ENCODE measurements around the gene ZNF613. TPM values are rescaled to one million over a fixed set of nuclear protein-coding genes. Genes with fewer than 3 reads are reported as not detected.

The ZNF613 gene
- total RNA-seq (2014; rRNA removed; shearing (Covaris generic)) (11.6 and 18.1 TPM in 2 replicates), polyA plus RNA-seq (2016; fragmentation: Nextera tagmentation; extraction: Ambion mirVana) (6.0 and 13.8 TPM in 2 replicates)
- long read RNA-seq, partial matches to known transcripts = 0 of 2 reads
- long read RNA-seq, other reads (novel, unspliced or antisense) = 2 of 2 reads

DNA sequence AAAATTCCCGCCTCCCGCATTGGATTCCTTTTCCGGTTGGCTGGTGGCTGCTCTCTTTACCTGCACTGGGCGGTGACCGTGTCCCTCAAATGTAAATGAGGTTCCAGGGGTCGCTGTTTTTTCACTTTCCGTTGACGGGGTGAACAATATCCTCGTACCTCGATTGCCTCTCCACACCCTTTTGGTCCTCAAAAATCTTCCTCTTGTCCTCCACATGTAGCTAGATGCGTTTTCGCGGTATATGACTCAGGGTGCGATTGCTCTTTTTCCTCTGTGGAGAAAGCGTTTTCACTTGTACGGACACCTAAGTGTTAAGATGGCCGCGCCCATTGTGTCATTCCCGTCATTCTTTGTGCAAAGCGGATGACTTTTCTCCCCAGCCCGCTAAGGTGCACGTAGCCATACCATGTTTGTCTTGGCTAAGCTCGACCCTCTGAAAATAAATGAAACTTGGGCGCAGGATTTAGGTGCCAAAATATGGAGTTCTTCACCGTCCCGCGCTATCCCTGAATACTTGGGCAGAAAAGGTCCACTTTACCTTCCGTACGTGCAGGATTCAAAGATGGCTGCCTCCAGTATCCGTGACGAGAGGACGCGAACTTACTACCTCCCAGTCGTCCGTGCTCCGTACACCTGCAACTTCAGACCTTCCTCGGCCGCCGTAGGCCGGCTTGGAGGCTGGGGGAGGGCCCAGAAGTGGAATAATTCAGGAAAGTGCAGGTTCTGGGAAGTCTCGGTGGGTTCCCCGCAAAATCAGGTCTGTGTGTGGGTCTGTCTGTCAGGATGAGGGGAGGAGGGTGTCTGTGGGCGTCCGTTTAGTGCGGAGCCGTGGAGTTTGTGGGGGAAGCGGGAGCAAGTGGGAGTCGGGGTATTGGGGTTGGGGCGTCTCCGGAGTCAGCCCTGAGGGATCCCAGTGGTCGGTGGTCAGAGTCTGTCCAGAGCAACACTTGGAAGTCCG, at the start of gene ZNF613:
Gene ZNF613 (plus strand): TSS at position 689 of the 958 bp plus-strand sequence. CDS start 8,749 bp downstream, outside the sequence.
- H3K27ac Mint-ChIP-seq = peak within 1 kb of the TSS; percentile 99
- H2AFZ ChIP-seq = peak within 1 kb of the TSS; percentile 95
- H3K4me3 Mint-ChIP-seq = peak within 1 kb of the TSS; percentile 96
- ATAC-seq (peak; percentile 95), DNase-seq (ENCODE audit: low spot score) (peak; percentile 99)
- 0 out of 2 replicates have a peak, but pooled peaks cover 10% of the 10 kb centered on the region for H3K4me1 ChIP-seq (ENCODE audit: insufficient read depth)
- peaks cover 89% of the 10 kb centered on the region for H3K36me3 Mint-ChIP-seq (ENCODE audit: low read depth)
- H3F3A ChIP-seq (replicated peaks; ENCODE audit: low read depth) = no peaks in the 10 kb centered on the region
- H3K4me1 Mint-ChIP-seq = peaks cover 10% of the 10 kb centered on the region
- H3K27me3 Mint-ChIP-seq (ENCODE audit: insufficient read depth, low read depth, poor library complexity) = peaks cover 9% of the 10 kb centered on the region
- no peaks in the 10 kb centered on the region for H3K27me3 ChIP-seq (ENCODE audit: insufficient read depth)
- H4K20me1 ChIP-seq (replicated peaks; ENCODE audit: insufficient read depth) = no peaks in the 10 kb centered on the region; the same call in 1 of the 2 replicates
- H3K4me2 ChIP-seq = peak within 1 kb of the TSS; percentile 77
- H3K79me2 ChIP-seq (replicated peaks; ENCODE audit: insufficient read depth) = peaks cover 47% of the 10 kb centered on the region
- peaks cover 76% of the 10 kb centered on the region for H3K9me3 Mint-ChIP-seq
- H3K4me3 ChIP-seq = peak within 1 kb of the TSS; percentile 74
- H3K36me3 ChIP-seq (ENCODE audit: insufficient read depth) = peaks cover 34% of the 10 kb centered on the region
- H3K27ac ChIP-seq (ENCODE audit: low read depth) = peak within 1 kb of the TSS; percentile 95
- H3K9me2 ChIP-seq (ENCODE audit: insufficient read depth) = peaks cover 6% of the 10 kb centered on the region; the same call in 1 of the 2 replicates
- TF ChIP-seq STAT1 (IDR thresholded peaks at IDR 0.05; ENCODE audit: unreplicated experiment) (no peak), EZH2phosphoT487 (IDR thresholded peaks at IDR 0.05; ENCODE audit: unreplicated experiment) (no peak), JUNB (IDR thresholded peaks at IDR 0.05; ENCODE audit: unreplicated experiment) (no peak), EZH2 (IDR thresholded peaks at IDR 0.05; ENCODE audit: low read depth, unreplicated experiment) (no peak), NANOG (IDR thresholded peaks at IDR 0.05; ENCODE audit: borderline replicate concordance) (no peak), ZNF331 (CRISPR knock-in tag; IDR thresholded peaks at IDR 0.05; ENCODE audit: low read depth) (no peak), CREB1 (CRISPR knock-in tag; IDR thresholded peaks at IDR 0.05; ENCODE audit: low read depth) (peak; percentile 72), POLR2AphosphoS5 (IDR thresholded peaks at IDR 0.05; ENCODE audit: low read depth) (peak; percentile 45)
- TF ChIP-seq, protein P1, sequence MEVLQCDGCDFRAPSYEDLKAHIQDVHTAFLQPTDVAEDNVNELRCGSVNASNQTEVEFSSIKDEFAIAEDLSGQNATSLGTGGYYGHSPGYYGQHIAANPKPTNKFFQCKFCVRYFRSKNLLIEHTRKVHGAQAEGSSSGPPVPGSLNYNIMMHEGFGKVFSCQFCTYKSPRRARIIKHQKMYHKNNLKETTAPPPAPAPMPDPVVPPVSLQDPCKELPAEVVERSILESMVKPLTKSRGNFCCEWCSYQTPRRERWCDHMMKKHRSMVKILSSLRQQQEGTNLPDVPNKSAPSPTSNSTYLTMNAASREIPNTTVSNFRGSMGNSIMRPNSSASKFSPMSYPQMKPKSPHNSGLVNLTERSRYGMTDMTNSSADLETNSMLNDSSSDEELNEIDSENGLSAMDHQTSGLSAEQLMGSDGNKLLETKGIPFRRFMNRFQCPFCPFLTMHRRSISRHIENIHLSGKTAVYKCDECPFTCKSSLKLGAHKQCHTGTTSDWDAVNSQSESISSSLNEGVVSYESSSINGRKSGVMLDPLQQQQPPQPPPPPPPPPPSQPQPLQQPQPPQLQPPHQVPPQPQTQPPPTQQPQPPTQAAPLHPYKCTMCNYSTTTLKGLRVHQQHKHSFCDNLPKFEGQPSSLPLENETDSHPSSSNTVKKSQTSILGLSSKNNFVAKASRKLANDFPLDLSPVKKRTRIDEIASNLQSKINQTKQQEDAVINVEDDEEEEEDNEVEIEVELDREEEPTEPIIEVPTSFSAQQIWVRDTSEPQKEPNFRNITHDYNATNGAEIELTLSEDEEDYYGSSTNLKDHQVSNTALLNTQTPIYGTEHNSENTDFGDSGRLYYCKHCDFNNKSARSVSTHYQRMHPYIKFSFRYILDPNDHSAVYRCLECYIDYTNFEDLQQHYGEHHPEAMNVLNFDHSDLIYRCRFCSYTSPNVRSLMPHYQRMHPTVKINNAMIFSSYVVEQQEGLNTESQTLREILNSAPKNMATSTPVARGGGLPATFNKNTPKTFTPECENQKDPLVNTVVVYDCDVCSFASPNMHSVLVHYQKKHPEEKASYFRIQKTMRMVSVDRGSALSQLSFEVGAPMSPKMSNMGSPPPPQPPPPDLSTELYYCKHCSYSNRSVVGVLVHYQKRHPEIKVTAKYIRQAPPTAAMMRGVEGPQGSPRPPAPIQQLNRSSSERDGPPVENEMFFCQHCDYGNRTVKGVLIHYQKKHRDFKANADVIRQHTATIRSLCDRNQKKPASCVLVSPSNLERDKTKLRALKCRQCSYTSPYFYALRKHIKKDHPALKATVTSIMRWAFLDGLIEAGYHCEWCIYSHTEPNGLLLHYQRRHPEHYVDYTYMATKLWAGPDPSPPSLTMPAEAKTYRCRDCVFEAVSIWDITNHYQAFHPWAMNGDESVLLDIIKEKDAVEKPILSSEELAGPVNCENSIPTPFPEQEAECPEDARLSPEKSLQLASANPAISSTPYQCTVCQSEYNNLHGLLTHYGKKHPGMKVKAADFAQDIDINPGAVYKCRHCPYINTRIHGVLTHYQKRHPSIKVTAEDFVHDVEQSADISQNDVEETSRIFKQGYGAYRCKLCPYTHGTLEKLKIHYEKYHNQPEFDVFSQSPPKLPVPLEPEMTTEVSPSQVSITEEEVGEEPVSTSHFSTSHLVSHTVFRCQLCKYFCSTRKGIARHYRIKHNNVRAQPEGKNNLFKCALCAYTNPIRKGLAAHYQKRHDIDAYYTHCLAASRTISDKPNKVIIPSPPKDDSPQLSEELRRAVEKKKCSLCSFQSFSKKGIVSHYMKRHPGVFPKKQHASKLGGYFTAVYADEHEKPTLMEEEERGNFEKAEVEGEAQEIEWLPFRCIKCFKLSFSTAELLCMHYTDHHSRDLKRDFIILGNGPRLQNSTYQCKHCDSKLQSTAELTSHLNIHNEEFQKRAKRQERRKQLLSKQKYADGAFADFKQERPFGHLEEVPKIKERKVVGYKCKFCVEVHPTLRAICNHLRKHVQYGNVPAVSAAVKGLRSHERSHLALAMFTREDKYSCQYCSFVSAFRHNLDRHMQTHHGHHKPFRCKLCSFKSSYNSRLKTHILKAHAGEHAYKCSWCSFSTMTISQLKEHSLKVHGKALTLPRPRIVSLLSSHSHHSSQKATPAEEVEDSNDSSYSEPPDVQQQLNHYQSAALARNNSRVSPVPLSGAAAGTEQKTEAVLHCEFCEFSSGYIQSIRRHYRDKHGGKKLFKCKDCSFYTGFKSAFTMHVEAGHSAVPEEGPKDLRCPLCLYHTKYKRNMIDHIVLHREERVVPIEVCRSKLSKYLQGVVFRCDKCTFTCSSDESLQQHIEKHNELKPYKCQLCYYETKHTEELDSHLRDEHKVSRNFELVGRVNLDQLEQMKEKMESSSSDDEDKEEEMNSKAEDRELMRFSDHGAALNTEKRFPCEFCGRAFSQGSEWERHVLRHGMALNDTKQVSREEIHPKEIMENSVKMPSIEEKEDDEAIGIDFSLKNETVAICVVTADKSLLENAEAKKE (CRISPR knock-in tag; IDR thresholded peaks at IDR 0.05) = no peak
- TF ChIP-seq, protein P2, sequence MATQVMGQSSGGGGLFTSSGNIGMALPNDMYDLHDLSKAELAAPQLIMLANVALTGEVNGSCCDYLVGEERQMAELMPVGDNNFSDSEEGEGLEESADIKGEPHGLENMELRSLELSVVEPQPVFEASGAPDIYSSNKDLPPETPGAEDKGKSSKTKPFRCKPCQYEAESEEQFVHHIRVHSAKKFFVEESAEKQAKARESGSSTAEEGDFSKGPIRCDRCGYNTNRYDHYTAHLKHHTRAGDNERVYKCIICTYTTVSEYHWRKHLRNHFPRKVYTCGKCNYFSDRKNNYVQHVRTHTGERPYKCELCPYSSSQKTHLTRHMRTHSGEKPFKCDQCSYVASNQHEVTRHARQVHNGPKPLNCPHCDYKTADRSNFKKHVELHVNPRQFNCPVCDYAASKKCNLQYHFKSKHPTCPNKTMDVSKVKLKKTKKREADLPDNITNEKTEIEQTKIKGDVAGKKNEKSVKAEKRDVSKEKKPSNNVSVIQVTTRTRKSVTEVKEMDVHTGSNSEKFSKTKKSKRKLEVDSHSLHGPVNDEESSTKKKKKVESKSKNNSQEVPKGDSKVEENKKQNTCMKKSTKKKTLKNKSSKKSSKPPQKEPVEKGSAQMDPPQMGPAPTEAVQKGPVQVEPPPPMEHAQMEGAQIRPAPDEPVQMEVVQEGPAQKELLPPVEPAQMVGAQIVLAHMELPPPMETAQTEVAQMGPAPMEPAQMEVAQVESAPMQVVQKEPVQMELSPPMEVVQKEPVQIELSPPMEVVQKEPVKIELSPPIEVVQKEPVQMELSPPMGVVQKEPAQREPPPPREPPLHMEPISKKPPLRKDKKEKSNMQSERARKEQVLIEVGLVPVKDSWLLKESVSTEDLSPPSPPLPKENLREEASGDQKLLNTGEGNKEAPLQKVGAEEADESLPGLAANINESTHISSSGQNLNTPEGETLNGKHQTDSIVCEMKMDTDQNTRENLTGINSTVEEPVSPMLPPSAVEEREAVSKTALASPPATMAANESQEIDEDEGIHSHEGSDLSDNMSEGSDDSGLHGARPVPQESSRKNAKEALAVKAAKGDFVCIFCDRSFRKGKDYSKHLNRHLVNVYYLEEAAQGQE (IDR thresholded peaks at IDR 0.05; ENCODE audit: unreplicated experiment) = no peak
- TF ChIP-seq, protein P3, sequence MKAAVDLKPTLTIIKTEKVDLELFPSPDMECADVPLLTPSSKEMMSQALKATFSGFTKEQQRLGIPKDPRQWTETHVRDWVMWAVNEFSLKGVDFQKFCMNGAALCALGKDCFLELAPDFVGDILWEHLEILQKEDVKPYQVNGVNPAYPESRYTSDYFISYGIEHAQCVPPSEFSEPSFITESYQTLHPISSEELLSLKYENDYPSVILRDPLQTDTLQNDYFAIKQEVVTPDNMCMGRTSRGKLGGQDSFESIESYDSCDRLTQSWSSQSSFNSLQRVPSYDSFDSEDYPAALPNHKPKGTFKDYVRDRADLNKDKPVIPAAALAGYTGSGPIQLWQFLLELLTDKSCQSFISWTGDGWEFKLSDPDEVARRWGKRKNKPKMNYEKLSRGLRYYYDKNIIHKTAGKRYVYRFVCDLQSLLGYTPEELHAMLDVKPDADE (IDR thresholded peaks at IDR 0.05) = peak; percentile 75
- TF ChIP-seq, protein P4, sequence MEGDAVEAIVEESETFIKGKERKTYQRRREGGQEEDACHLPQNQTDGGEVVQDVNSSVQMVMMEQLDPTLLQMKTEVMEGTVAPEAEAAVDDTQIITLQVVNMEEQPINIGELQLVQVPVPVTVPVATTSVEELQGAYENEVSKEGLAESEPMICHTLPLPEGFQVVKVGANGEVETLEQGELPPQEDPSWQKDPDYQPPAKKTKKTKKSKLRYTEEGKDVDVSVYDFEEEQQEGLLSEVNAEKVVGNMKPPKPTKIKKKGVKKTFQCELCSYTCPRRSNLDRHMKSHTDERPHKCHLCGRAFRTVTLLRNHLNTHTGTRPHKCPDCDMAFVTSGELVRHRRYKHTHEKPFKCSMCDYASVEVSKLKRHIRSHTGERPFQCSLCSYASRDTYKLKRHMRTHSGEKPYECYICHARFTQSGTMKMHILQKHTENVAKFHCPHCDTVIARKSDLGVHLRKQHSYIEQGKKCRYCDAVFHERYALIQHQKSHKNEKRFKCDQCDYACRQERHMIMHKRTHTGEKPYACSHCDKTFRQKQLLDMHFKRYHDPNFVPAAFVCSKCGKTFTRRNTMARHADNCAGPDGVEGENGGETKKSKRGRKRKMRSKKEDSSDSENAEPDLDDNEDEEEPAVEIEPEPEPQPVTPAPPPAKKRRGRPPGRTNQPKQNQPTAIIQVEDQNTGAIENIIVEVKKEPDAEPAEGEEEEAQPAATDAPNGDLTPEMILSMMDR (conservative IDR thresholded peaks at IDR 0.05; ENCODE audit: low read depth in 2 of 2) = peak; percentile 24 to 44; a peak in 3 of 4 replicates
